ENCODE measurements around the gene TSPEAR.

DNA sequence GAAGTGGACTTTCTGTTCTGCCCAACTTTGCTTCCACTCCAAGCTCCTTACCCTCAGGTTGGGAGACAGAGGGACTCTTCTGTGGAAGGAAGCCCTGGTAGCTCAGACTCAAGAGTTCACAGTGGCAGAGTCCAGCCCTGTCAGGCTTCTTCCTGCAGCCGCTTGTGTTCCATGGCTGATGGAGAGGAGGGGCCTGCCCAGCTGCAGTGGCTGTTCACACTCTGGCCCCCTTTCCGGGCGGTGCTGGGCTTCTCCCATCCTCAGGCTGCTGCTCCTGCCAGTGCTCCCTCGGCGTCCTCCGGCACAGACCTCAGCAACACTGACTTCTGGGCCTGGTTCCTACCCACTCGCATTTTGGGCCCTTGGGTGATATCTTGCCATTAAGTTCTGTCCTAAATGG is 175.4 kb downstream of the TSPEAR start:
- TF ChIP-seq NFIC (IDR thresholded peaks at IDR 0.05; ENCODE audit: borderline replicate concordance) (no peak), MXI1 (IDR thresholded peaks at IDR 0.05; ENCODE audit: low read depth, low read length) (no peak), EZH2phosphoT487 (IDR thresholded peaks at IDR 0.05; ENCODE audit: borderline replicate concordance, low read depth) (no peak), FOSL2 (IDR thresholded peaks at IDR 0.05; ENCODE audit: borderline replicate concordance, low read depth) (no peak), EP300 (IDR thresholded peaks at IDR 0.05; ENCODE audit: borderline replicate concordance in 1 of 2, low read depth in 1 of 2, low read length in 1 of 2) (no peak), GABPA (IDR thresholded peaks at IDR 0.05; ENCODE audit: low read depth) (no peak), GATA2 (CRISPR knock-in tag; IDR thresholded peaks at IDR 0.05) (no peak), FOXM1 (IDR thresholded peaks at IDR 0.05; ENCODE audit: low read depth) (no peak), TAF1 (IDR thresholded peaks at IDR 0.05; ENCODE audit: borderline replicate concordance, low read depth, low read length) (no peak), NRF1 (IDR thresholded peaks at IDR 0.05; ENCODE audit: low read depth, low read length) (no peak), MEF2A (IDR thresholded peaks at IDR 0.05; ENCODE audit: borderline replicate concordance, low read depth) (no peak), ELF1 (IDR thresholded peaks at IDR 0.05) (no peak)
- TF ChIP-seq, protein P1, sequence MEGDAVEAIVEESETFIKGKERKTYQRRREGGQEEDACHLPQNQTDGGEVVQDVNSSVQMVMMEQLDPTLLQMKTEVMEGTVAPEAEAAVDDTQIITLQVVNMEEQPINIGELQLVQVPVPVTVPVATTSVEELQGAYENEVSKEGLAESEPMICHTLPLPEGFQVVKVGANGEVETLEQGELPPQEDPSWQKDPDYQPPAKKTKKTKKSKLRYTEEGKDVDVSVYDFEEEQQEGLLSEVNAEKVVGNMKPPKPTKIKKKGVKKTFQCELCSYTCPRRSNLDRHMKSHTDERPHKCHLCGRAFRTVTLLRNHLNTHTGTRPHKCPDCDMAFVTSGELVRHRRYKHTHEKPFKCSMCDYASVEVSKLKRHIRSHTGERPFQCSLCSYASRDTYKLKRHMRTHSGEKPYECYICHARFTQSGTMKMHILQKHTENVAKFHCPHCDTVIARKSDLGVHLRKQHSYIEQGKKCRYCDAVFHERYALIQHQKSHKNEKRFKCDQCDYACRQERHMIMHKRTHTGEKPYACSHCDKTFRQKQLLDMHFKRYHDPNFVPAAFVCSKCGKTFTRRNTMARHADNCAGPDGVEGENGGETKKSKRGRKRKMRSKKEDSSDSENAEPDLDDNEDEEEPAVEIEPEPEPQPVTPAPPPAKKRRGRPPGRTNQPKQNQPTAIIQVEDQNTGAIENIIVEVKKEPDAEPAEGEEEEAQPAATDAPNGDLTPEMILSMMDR (IDR thresholded peaks at IDR 0.05) = no peak
- TF ChIP-seq, protein P2, sequence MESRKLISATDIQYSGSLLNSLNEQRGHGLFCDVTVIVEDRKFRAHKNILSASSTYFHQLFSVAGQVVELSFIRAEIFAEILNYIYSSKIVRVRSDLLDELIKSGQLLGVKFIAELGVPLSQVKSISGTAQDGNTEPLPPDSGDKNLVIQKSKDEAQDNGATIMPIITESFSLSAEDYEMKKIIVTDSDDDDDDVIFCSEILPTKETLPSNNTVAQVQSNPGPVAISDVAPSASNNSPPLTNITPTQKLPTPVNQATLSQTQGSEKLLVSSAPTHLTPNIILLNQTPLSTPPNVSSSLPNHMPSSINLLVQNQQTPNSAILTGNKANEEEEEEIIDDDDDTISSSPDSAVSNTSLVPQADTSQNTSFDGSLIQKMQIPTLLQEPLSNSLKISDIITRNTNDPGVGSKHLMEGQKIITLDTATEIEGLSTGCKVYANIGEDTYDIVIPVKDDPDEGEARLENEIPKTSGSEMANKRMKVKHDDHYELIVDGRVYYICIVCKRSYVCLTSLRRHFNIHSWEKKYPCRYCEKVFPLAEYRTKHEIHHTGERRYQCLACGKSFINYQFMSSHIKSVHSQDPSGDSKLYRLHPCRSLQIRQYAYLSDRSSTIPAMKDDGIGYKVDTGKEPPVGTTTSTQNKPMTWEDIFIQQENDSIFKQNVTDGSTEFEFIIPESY (IDR thresholded peaks at IDR 0.05; ENCODE audit: borderline replicate concordance, low read depth) = no peak

Measured in SK-N-SH (cell line).